Left lobe of liver (tissue), 2 donors: ENCODE results near the gene ABCF3. TPM values are rescaled to one million over a fixed set of nuclear protein-coding genes. Genes with fewer than 3 reads are reported as not detected.
"Not testable (repeated sequence)": the region's sequence is repeated elsewhere in the genome, so short reads cannot be mapped to it uniquely, and the experiment has no call there.

Experiments used
- ATAC-seq: fragments of 200-7000 bp; cut with Tn5 transposase; one replicate; pipeline ENCODE4 v1.9.1; 2020; ENCODE audit warnings: mild to moderate bottlenecking, moderate library complexity
- DNase-seq: peaks from one replicate; pipeline ENCODE4 v3.0.0-alpha.2; 2020; ENCODE audit warnings: low spot score
- total RNA-seq: library from RNA; stranded (reverse); gene quantifications from one replicate; pipeline ENCODE4 v1.2.1, GENCODE V29; 2021
- donor health status: DM: no; HTN: no; CAD: no; lungs with moderate emphysema.
- donor health status: DM: no; HTN: yes; CAD: no.

ABCF3 gene, protein sequence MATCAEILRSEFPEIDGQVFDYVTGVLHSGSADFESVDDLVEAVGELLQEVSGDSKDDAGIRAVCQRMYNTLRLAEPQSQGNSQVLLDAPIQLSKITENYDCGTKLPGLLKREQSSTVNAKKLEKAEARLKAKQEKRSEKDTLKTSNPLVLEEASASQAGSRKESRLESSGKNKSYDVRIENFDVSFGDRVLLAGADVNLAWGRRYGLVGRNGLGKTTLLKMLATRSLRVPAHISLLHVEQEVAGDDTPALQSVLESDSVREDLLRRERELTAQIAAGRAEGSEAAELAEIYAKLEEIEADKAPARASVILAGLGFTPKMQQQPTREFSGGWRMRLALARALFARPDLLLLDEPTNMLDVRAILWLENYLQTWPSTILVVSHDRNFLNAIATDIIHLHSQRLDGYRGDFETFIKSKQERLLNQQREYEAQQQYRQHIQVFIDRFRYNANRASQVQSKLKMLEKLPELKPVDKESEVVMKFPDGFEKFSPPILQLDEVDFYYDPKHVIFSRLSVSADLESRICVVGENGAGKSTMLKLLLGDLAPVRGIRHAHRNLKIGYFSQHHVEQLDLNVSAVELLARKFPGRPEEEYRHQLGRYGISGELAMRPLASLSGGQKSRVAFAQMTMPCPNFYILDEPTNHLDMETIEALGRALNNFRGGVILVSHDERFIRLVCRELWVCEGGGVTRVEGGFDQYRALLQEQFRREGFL
- 53.8 TPM for total RNA-seq

DNA sequence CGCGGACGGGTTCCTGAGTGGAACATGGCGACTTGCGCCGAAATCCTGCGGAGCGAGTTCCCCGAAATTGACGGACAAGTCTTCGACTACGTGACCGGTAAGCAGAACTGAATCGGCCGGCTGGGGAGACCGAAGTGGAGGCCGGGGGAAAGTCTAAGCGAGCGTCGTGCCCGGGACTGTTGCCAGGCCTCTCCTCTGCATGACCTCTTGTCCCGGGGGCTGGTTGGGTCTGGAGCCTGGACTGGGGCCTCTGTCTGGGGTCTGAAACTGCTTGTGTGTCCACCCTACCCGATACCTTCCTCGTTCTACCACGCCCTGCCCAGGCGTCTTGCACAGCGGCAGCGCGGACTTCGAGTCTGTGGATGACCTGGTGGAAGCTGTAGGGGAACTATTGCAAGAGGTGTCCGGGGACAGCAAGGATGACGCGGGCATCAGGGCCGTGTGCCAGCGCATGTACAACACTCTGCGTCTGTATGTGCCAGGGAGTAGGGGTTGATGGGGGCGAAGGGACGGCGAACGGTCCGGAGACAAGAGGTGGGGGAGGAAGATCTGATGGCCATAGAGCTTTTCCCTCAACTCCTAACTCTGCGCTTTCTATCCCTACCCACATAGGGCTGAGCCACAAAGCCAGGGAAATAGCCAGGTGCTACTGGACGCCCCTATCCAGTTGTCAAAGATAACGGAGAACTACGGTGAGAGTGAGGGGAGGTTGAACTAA is at the start of gene ABCF3:
ABCF3 (plus strand) TSS at position 16 of the 718 bp plus-strand sequence; CDS start at position 25, 9 bp downstream.
- DNase-seq (no peak), ATAC-seq (peak; percentile 49)

DNA sequence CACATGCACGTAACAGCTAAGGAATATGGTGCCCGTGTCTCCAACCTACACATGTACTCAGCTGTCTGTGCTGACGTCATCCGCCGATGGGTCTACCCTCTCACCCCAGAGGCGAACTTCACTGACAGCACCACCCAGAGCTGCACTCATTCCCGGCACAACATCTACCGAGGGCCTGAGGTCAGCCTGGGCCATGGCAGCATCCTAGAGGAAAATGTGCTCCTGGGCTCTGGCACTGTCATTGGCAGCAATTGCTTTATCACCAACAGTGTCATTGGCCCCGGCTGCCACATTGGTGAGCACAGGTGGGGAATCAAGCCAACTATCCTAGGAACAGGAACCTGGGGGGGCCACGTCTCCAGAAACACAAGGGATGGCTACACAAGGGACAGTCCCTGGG is 45.6 kb upstream of the ABCF3 start:
- DNase-seq, result no peak
- no peak for ATAC-seq

GRCh38 chr3:184142199-184142598 is 43.8 kb upstream of the ABCF3 start:
- ATAC-seq (no peak), DNase-seq (no peak)

GRCh38 chr3:184143327-184143726 is 42.7 kb upstream of the ABCF3 start:
- DNase-seq (no peak), ATAC-seq (no peak)

DNA sequence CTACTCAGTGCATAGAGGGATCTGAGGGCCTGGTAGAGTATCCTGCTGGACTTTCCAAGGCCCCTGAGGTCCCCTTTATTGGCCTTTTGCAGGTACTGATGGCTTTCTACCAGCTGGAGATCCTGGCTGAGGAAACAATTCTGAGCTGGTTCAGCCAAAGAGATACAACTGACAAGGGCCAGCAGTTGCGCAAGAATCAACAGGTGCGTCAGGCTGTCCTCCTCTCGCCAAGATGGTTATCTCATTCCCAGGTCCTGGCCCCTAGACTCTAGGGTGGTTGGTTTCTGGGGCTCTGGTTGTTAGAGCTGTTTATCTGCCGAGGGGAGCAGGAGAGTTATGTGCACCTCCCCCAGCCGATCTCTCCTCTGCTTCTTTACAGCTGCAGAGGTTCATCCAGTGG is 41.5 kb upstream of the ABCF3 start:
- ATAC-seq, result peak; percentile 90
- peak; percentile 76 for DNase-seq

DNA sequence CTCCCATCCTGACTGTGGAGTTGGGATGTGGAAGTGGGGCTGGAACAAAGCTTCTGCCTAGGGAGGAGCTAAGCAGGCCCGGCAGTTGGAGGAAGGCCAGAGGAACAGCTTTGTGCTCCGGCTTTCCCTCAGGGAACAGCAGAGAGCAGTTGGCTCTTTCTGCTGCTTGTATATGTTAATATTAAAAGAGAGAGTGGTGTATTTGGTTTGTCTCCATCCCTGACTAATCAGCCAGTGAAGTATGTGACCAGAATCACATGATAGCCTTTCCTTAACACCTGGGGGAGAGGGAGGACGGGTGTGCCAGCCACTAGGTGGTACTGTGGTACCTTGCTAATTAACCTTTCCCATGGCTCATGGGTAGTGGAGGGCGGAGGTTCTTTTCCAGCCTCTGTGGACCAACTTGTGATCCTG is 40.9 kb upstream of the ABCF3 start:
- DNase-seq (no peak), ATAC-seq (peak; percentile 76)

GRCh38 chr3:184145751-184146270 is 40.2 kb upstream of the ABCF3 start:
- ATAC-seq, result no peak
- DNase-seq, result no peak

DNA sequence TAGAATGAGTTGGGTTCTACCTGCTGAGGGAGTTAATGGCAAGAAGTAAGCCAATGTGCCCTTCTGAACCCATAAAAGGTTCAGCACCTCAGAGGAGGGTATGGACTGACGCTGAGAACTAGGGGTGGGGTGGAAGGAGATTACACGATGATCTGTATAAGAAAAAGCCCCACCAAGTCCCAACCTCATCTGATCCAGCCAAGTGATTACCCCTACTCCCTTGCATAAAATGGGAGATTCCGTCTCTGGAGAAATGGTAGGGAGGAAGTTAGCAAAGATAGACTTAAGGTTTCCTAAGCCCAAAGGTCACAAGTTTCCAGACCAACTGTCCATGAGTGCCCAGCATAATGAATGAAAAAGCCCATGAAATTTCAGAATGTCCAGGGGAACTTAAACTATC is 37.9 kb upstream of the ABCF3 start:
- ATAC-seq (no peak), DNase-seq (no peak)

GRCh38 chr3:184149123-184149522 is 36.9 kb upstream of the ABCF3 start:
- DNase-seq, result no peak
- ATAC-seq, result no peak

DNA sequence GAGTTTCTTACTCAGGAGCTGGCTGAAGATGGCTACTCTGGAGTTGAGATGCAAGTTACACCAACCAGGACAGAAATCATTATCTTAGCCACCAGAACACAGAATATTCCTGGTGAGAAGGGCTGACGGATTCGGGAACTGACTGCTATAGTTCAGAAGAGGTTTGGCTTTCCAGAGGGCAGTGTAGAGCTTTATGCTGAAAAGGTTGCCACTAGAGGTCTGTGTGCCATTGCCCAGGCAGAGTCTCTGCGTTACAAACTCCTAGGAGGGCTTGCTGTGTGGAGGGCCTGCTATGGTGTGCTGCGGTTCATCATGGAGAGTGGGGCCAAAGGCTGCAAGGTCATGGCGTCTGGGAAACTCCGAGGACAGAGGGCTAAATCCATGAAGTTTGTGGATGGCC is 36.2 kb upstream of the ABCF3 start:
- ATAC-seq, result peak; percentile 60
- DNase-seq, result not testable (repeated sequence)

DNA sequence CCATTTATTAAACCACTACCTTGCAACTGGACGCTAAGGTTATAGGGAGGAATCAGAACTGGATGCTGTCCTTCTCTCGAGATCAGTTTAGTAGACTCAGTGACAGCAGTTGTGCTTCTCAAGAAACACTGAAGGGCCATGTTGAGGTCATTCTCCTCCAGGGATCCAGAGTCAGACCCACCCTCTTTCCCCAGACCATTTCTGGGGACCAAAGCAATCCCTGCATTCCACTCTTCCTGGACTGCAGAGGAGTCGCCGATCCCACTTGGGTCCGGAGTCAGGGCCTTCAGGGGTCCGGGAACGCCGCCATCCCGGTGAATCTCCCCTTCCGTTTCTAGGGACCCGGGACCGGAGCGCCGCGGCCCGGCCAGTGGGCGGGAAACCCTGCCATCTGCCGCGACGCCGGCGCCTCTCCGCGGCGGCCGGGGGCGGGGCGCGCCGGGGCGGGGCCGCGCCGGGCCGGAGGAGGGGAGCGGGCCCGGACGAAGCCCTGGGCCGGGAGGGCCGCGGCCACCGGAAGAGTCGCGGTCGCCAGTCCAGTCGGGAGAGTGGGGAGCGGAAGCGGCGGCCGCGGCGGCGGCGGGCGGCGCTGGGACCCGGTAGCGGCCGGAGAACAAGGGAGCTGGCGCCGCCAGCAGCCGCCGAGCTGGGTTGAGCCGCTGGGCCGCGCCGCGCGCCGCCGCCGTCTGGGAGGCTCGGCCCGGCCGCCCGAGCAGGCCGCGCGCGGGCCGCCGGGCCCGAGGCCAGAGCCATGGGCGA is 30.9 kb upstream of the ABCF3 start, which contains the start of gene DVL3:
DVL3 (plus strand) TSS at position 493 of the 759 bp plus-strand sequence; CDS start at position 752, 259 bp downstream.
- ATAC-seq (peak; percentile 94), DNase-seq (peak; percentile 82)

DNA sequence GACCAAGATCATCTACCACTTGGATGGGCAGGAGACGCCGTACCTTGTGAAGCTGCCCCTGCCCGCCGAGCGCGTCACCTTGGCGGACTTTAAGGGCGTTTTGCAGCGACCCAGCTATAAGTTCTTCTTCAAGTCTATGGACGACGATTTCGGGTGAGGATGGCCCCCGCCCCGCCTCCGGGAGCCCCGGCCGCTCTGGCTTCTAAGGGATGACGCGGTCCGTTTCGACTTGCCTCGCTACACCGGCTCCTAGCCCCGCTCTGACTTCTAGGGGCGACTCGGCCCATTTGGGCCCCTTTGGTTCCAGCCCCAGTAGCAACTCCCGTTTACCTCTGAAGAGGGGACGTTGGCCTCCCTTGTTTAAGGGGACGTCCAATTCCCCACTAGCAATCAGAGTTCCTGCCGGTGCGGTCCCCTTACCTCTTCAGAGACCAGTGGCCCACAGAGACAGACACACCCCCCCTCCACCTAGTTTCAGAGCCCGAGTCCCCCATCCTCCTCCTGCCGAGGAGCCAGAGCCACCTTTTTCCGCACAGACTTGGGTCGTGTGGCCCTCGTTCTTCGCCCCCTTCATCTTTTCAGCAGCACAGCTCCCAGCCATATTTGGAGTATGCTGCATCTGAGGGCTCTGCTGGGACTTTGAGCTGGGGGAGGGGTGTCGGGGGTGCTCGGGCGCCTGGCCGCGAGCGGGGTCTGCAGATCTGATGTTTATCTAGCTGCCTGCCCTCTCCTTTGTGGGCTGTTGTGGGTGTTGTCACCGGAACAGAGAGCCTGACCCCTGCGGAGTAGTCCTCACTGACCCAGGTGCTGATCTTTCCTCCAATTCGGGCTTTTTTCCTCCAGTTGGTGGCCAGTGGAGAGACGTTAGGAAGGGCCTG is 30.1 kb upstream of the ABCF3 start:
- ATAC-seq (peak; percentile 28), DNase-seq (no peak)

DNA sequence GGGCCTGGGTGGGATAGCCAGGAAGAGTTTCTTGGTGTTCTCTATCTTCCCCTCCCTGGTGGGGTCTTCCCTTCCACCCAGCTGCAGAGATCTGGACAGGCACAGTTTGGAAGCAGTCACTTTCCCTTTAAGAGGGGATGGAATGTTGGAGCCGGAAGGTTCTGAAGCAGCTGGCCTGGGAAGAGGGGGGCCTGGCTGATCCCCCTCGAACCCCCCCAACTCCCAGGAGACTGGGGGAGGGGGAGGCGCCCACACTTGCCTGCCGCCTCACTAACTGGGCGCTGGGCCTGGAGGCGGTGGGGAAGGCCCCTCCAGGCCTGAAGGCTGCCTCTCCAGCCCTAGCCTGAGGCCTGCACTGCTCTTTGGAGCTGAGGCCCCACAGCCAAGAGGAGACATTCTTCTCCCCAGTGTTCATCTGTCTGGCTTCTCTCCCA is 29.5 kb upstream of the ABCF3 start:
- DNase-seq (no peak), ATAC-seq (peak; percentile 38)

GRCh38 chr3:184157206-184157605 is 28.8 kb upstream of the ABCF3 start:
- DNase-seq, result no peak
- ATAC-seq, result no peak

DNA sequence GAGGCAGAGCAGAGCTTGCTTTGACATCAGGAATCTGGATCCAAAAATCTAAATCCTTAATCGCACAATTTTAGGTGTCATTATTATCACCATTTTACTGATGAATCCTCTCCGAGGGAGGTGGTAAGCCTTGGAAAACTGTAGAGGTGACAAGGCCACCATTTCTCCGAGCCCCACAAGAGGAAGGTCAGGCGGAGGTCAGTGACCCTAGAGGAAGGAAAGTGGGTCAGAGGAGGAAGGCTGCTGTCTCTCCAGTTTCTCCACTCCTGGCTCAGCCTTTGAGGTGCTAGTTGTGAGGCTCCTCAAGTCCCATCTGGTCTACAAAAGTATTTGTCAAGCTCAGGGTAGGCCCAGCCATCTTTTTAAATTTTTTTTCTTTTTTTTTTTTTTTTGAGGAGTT is 27.6 kb upstream of the ABCF3 start:
- ATAC-seq (no peak), DNase-seq (no peak)

DNA sequence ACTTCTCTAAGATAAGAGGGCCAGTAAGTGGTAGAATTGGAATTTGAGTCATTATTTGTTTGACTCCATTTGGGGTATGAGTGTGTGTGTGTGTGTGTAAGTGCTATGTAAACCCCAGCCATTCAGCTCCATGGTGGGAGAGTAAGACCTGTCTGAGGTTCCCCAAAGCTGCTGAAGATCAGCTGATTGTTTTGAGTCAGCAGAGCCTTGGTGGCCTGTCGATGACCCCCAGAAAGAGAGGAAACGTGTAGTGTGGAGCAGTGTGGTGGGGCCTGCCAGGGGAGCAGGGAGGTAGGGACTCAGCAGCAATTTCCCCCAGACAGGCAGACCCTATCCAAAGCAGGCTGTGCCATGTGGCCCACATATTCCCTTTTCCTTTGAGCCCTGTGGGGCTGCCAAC is 25.5 kb upstream of the ABCF3 start:
- DNase-seq (no peak), ATAC-seq (no peak)

GRCh38 chr3:184162571-184163070 is 23.4 kb upstream of the ABCF3 start:
- not testable (repeated sequence) for ATAC-seq, DNase-seq

- DNase-seq (no peak), ATAC-seq (no peak)
Observed at GRCh38 chr3:184164648-184165330, 21.2 kb upstream of the ABCF3 start.

DNA sequence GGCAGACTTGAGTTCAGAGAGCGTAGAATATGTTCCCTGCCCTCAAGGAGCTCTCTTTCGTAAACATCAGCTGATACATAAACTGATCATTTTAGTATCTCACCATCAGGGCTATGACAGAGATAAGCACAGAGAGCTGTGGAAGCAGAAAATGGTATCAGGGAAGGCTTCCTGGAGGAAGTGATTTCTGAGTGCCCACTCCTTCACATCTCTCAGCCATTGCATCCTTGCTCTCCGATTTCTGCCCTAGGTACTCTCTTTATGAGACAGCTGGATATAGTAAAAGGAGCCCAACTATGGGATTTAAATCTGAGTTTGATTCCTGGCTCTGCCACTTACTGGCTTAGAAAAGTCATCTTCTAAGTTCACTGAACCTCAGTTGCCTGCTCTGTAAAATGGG is 20.5 kb upstream of the ABCF3 start:
- no peak for ATAC-seq

More for the DNA sequence above, 20.5 kb upstream of the ABCF3 start:
- DNase-seq, result no peak
